DND-41 (cell line): ENCODE measurements around the gene PDGFB.

Experiments used
- ATAC-seq: fragments of 200-7000 bp; cut with Tn5 transposase; 3 replicates; pipeline ENCODE4 v1.9.1; 2021; ENCODE audit warnings: low read depth; ENCODE audit not compliant: insufficient read depth
- DNase-seq: peaks from one replicate; pipeline ENCODE4 v3.0.0-alpha.2; 2020
- H2AFZ ChIP-seq: 2 replicates; pipeline ENCODE4 v1.6.0; 2012; ENCODE audit warnings: low read depth, low read length
- H3K27ac ChIP-seq: 2 replicates; pipeline ENCODE4 v1.5.1; 2012; ENCODE audit warnings: low read length, inconsistent platforms
- H3K27me3 ChIP-seq: fragments of 200-600 bp; sonication (generic); 2 replicates; pipeline ENCODE4 v1.6.0; 2012; ENCODE audit warnings: low read length, mild to moderate bottlenecking, inconsistent platforms; ENCODE audit not compliant: insufficient read depth, poor library complexity
- H3K36me3 ChIP-seq: 2 replicates; pipeline ENCODE4 v1.5.1; 2012; ENCODE audit warnings: low read length, inconsistent platforms; ENCODE audit not compliant: insufficient read depth
- H3K4me1 ChIP-seq: 2 replicates; pipeline ENCODE4 v1.5.1; 2012; ENCODE audit warnings: mild to moderate bottlenecking, low read length; ENCODE audit not compliant: insufficient read depth
- H3K4me2 ChIP-seq: 2 replicates; pipeline ENCODE4 v1.6.0; 2012; ENCODE audit warnings: mild to moderate bottlenecking, moderate library complexity, low read length, inconsistent platforms; ENCODE audit not compliant: insufficient read depth
- H3K4me3 ChIP-seq, 2 experiments: fragments of 200-600 bp in 1 of 2; shearing (Covaris generic) in 1 of 2; 2 replicates each; pipeline ENCODE4 v1.5.1; 2012 to 2016; ENCODE audit warnings: inconsistent platforms in 2 of 2, low read length in 2 of 2, mild to moderate bottlenecking in 2 of 2, low read depth in 1 of 2, moderate library complexity in 1 of 2
- H3K79me2 ChIP-seq: 2 replicates; pipeline ENCODE4 v1.6.0; 2012; ENCODE audit warnings: low read length, inconsistent platforms; ENCODE audit not compliant: insufficient read depth
- H3K9ac ChIP-seq: 2 replicates; pipeline ENCODE4 v1.6.0; 2012; ENCODE audit warnings: low read depth, mild to moderate bottlenecking, inconsistent platforms, low read length, moderate library complexity
- H3K9me3 ChIP-seq: 2 replicates; pipeline ENCODE4 v1.5.1; 2012; ENCODE audit warnings: low read length, moderate library complexity, mild to moderate bottlenecking, inconsistent platforms; ENCODE audit not compliant: insufficient read depth, severe bottlenecking
- H4K20me1 ChIP-seq: 2 replicates; pipeline ENCODE4 v1.6.0; 2012; ENCODE audit warnings: low read length; ENCODE audit not compliant: insufficient read depth
- EZH2 ChIP-seq: IDR thresholded peaks from 3 replicates; pipeline ENCODE4 v1.6.1; 2012; ENCODE audit warnings: borderline replicate concordance, low read depth, mild to moderate bottlenecking, moderate library complexity, low read length, inconsistent platforms; ENCODE audit not compliant: severe bottlenecking
- TF ChIP-seq, protein P1 (sequence below): IDR thresholded peaks from 2 replicates; pipeline ENCODE4 v1.5.1; 2012; ENCODE audit warnings: borderline replicate concordance, low read length, moderate library complexity, mild to moderate bottlenecking; ENCODE audit not compliant: poor library complexity, severe bottlenecking; ENCODE audit errors: extremely low read depth

PDGFB gene

DNA sequence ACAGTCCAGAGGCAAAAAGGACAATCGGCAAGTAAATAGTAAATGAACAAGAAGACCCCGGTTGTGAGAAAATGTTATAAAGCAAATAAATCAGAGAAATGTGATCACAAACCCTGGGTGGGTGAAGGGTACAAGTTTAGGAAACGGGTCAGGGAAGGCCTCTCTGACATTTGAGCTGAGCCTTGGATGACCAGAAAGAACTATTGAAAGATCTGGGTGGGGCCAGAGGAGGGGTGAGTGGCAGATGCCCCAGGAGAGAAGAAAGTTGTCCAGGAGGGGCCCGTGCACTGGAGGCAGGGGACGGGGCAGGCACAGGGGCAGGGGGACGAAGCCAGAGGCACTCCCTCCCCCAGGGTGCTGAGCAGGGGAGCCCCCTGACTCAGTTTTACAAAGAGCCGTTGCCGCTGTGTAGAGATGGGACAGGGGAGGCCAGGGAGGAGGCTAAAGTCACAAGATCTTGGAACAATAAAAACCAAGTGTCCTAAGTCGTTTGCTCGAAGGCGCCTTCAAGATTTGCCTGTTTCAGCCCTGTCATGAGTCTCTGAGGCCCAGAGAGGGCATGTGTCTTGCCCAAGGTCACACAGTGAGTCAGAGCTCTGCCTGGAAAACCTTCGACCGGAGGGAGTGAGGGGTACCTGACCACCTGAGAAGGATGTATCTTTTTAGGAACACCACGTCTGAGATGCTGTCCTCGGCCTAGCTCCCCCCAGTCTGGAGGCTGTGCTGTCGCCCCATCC lies 10.8 kb upstream of the PDGFB start:
- Histone ChIP-seq H3K79me2 (no peaks in the 10 kb centered on the region), H3K27me3 (peaks cover 29% of the 10 kb centered on the region), H3K4me3 (no peak overlapping the region), H3K27ac (no peak overlapping the region), H2AFZ (no peak overlapping the region), H3K4me2 (no peak overlapping the region), H4K20me1 (peaks cover 11% of the 10 kb centered on the region; the same call in 1 of the 2 replicates), H3K36me3 (no peaks in the 10 kb centered on the region), H3K9me3 (no peaks in the 10 kb centered on the region), H3K9ac (no peak overlapping the region), H3K4me1 (no peaks in the 10 kb centered on the region)
- no peak for TF ChIP-seq EZH2
- TF ChIP-seq, protein P1, sequence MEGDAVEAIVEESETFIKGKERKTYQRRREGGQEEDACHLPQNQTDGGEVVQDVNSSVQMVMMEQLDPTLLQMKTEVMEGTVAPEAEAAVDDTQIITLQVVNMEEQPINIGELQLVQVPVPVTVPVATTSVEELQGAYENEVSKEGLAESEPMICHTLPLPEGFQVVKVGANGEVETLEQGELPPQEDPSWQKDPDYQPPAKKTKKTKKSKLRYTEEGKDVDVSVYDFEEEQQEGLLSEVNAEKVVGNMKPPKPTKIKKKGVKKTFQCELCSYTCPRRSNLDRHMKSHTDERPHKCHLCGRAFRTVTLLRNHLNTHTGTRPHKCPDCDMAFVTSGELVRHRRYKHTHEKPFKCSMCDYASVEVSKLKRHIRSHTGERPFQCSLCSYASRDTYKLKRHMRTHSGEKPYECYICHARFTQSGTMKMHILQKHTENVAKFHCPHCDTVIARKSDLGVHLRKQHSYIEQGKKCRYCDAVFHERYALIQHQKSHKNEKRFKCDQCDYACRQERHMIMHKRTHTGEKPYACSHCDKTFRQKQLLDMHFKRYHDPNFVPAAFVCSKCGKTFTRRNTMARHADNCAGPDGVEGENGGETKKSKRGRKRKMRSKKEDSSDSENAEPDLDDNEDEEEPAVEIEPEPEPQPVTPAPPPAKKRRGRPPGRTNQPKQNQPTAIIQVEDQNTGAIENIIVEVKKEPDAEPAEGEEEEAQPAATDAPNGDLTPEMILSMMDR: no peak
- DNase-seq (no peak), ATAC-seq (no peak)

DNA sequence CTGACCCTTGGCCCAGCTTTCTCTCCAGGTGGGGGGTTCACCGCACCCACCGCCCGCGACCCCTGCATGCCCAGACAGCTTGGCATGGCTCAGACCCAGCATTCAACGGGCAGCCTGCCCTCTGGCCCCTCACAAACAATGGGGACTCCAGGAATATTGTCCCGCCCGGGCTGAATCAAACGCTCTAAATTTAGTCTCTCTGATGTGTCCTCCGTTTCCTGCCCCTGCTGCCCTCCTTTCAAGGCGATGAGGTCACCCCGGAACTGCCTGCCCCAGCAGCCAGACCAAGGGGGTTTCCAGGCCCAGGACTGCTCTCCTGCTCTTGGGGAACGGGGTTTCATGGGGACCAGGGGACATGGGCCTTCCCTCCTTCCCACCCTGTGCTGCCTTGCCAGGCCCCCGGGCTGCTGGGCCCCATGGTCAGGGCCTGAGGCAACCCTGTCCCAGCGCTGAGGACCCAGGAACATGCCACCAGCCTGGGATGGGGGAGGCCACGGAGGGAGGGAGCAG lies 10.1 kb upstream of the PDGFB start:
- no peak overlapping the region for H3K4me3 ChIP-seq
- H2AFZ ChIP-seq: no peak overlapping the region
- no peaks in the 10 kb centered on the region for H3K4me1 ChIP-seq
- no peak overlapping the region for H3K27ac ChIP-seq
- H3K79me2 ChIP-seq: no peaks in the 10 kb centered on the region
- DNase-seq (no peak), ATAC-seq (no peak)
- H3K27me3 ChIP-seq: peaks cover 29% of the 10 kb centered on the region
- peaks cover 11% of the 10 kb centered on the region; the same call in 1 of the 2 replicates for H4K20me1 ChIP-seq
- no peak overlapping the region for H3K4me2 ChIP-seq
- no peaks in the 10 kb centered on the region for H3K36me3 ChIP-seq
- H3K9ac ChIP-seq: no peak overlapping the region
- TF ChIP-seq, protein P1: no peak
- TF ChIP-seq EZH2: no peak
- no peaks in the 10 kb centered on the region for H3K9me3 ChIP-seq

DNA sequence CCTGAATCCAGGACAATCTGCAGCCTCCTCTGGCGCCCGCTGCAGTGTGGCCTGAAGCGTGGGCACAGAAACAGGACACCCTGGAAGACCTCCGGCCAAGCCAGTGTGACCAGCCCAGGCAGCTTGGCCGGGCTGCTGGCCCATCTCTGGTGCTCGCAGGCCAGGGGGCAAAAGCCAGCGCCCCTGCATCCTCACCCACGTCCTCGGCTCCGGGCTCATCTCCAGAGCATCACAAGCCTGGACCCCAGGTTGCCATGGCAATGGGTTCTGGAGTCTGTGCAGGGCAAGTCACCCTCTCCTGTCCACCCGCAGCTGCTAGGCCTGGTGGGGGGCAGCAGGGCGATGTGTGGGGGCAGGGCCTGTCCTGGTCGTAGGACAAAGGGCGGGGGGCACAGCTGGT lies 9.3 kb upstream of the PDGFB start:
- TF ChIP-seq, protein P1: no peak
- no peak for TF ChIP-seq EZH2
- H3K9ac ChIP-seq: no peak overlapping the region
- peaks cover 11% of the 10 kb centered on the region; the same call in 1 of the 2 replicates for H4K20me1 ChIP-seq
- H3K27me3 ChIP-seq: peaks cover 29% of the 10 kb centered on the region
- H2AFZ ChIP-seq: no peak overlapping the region
- no peak for DNase-seq
- no peak overlapping the region for H3K4me2 ChIP-seq
- H3K9me3 ChIP-seq: no peaks in the 10 kb centered on the region
- H3K79me2 ChIP-seq: no peaks in the 10 kb centered on the region
- H3K4me1 ChIP-seq: no peaks in the 10 kb centered on the region
- ATAC-seq: no peak
- no peak overlapping the region for H3K27ac ChIP-seq
- no peaks in the 10 kb centered on the region for H3K36me3 ChIP-seq
- no peak overlapping the region for H3K4me3 ChIP-seq
